HG03095 (cell line): ENCODE results near the gene THBS2.
"Not testable (repeated sequence)": the region's sequence is repeated elsewhere in the genome, so short reads cannot be mapped to it uniquely, and the experiment has no call there.

Experiments
- ATAC-seq: cut with Tn5 transposase; IDR thresholded peaks from one replicate; pipeline ENCODE4 v1.9.1; 2021; ENCODE audit warnings: moderate library complexity; ENCODE audit not compliant: unreplicated experiment

Gene THBS2

DNA sequence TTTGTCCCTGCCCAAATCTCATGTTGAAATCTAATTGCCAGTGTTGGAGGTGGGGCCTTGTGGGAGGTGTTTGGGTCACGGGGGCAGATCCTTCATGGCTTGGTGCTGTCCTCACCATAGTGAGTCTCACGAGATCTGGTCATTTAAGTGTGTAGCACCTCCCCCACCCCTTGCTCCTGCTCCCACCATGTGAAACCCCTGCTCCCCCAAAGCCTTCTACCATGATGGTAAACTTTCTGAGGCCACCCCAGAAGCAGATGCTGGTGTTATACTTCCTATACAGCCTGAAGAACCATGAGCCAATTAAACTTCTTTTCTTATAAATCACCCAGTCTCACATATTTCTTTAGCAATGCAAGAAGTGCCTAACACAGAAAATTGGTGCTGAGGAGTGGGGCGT lies 19.9 kb upstream of the THBS2 start:
- no peak for ATAC-seq

DNA sequence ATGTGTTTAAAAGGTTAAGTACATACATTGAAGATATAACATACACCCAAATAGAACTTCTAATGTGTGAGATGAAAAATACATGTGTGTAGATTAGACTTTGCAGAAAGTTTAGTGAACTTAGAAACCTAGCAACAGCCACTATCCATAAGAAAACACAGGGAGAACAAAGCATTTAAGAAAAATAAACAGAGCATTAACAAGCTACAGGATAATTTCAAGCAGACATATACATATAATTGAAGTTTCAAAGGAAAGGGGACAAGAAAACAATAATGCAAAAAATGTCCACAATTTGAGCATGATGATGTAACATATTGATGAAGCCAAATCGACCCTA lies 18.2 kb upstream of the THBS2 start:
- no peak for ATAC-seq

DNA sequence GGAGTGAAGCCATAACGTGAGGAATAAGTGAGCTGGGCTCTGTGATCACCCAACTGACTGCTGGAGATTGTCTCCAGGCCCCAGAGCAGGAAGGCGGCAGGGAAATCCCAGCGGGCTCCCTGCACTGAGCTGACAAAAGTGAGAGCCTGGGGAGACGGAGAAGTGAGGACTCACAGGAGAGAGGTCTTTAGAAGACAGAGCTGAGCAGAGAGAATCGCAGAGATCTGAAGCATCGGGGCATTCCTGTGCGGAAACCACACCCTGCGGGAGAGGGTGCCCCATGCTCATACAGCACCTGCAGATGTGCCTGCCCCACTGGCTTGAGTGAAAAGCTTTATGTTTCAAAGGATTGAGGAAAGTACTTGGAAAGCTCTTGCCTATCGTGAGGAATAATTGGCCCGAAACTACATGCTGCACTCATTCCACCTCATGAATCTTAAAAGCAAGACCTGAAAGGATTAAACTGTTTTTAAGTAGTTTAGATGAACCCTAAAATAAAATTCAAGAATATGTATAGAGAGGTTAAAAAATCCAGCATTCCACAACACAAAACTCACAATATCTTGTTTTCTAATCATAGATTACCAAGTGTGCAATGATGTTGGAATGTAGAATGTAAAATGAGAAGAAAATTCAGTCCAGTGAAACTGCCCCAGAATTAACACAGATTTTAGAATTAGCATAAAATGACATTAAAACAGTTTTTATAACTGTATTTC lies 17.7 kb upstream of the THBS2 start:
- ATAC-seq, result no peak

DNA sequence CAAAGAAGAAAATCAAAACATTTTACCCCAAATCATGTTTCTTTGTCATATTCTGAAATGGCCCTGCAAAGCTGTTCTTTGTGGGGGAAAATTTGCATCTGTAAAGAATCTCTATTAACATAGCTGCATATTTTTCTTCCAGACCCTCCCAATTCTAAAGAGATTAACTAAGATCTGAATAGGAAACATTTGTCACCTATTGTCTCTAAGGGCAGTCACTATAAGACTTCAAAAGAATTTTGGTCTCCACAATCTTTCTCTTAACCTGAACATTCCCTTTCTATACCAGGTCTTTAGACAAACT lies 16.4 kb upstream of the THBS2 start:
- not testable (repeated sequence) for ATAC-seq

DNA sequence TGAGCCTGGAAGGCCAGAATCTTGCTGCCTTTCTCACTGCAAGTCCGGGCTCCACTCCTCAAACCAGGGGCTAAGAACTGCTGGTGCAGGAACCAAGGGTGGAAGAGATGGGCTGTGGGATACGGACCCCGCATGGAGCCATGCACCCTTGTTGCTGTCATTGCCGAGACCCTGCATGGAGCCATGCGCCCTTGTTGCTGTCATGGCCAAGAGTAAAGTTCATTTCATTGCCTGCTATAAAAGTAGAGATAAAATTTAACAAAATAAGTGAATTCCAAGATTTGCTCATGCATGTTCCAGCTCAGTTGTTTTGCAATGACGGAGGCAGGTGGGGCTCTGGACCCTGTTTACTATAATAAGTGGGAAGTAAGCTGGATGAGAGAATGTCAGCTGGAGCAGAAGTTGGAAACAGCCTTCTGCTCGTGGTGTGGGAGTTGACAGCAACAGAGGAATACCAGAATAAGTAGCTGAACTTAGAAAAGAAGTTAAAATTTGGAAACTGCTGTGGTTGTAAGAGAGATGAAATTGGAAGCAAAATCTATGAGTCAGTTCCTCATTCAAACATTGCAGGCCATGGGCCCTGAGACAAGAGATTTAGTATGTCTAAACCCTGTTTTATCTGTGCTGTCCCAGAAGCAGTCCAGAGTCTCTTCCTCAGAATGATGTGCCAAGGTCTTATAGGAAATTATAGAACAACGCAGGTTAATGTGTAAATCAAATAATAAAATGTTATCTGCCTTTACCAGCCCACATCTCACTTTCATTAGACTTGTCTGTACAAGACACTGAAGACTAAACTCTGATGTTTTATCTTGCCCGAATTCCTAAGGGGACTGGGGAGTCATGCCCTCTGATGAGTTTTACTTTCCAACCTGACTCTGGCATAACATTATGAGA lies 15.8 kb upstream of the THBS2 start:
- ATAC-seq, result no peak

GRCh38 chr6:169268276-169268675 lies 14.6 kb upstream of the THBS2 start:
- ATAC-seq, result no peak

DNA sequence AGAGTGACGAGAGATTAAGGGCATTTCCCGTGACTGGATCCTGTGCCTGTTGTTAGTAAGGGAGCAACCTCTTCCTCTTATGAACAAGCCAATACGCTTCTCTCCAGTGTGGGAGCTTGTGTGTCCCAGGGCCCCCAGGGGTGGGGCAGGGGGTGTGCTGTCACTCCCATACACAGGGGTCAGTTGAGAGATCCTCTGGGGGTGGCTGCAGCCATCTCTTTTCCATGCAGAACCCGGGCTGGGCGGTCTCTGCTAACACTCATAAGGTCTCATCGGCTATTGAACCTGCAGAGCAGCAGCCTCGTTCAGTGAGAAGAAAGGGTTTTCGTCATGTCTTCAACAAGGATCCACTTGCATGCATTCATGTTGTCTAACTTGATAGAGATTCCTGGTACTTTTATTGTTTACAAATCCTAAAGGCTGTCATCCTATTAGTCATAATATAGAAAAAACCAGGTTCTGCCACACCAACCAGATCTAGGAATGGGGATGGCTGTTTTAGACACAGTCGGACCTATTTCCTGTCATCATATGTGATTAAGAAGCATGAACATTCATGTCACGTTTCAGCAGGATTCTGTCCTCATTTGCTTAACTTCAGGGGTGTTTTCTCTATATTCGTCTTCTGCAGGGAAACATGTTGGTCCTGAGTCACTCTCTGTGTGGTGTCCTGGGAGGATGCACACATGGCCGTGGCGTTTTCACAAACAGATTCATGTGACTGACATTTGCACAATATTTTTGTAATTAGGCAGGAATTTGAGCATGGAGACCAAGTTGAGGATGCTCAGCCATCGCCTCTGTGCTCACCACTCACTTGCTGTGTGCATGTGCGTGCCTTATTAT lies 13.3 kb upstream of the THBS2 start:
- no peak for ATAC-seq

- no peak for ATAC-seq
Measured at GRCh38 chr6:169266261-169266660, 12.6 kb upstream of the THBS2 start.

DNA sequence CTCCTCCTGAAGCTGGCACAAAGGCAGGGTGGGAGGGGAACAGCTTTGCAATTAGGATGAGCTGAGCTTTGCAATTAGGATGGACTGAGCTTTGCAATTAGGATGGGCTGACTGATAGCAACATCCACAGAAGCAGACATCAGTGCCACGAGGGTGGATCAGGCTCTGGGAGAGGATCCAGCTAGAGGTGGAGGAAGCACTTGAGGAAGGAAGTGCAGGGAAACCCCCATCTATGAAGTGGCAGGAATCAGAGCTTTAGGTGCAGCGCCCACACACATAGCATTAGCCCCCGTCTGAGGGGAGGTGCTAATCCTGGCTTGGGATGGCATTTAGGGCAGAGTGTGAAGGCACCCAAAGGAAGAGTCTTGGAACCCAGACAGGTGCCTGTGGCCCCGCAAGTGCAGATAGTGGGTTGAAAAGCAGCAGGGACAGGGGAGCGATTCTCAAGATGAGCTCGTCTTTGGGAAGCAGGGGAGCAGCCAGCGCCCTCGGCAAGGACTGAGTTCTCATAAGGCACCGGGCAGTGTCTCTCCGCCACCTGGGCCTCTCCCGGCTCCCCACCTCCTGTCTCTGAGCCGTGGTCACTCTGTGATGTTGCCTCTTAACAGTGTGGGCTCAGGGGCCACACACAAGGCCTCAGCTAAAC lies 12.0 kb upstream of the THBS2 start:
- ATAC-seq, result no peak

DNA sequence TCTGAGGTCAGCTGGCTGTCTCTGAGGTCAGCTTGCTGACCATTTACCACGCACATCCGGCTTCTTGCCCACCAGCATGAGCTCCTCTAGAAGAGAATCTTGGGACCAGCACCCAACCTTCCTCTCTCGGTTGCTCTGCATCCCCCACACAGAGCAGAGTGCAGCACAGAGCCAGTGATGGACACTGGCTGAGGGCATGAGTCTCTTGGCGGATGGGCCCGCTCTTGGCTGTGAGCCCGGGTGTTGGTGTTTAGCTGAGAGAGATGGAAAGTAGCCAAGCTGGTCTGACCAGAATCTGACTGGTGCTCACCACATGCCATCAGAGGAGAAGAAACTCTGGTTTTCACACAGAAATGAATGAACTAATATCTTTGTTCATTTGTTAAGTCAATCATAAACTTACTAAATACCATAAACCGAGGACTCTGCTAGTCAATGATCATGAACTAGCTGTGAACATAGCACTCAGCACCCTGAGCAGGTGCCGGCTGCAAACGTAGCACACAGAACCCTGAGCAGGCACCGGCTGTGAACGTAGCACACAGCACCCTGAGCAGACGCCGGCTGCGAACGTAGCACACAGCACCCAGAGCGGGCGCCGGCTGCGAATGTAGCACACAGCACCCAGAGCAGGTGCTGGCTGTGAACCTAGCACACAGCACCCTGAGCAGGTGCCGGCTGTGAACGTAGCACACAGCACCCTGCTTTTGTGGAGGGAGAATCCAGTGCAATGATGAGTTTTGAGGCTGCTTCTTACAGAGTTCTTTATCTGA lies 10.4 kb upstream of the THBS2 start:
- ATAC-seq, result no peak

DNA sequence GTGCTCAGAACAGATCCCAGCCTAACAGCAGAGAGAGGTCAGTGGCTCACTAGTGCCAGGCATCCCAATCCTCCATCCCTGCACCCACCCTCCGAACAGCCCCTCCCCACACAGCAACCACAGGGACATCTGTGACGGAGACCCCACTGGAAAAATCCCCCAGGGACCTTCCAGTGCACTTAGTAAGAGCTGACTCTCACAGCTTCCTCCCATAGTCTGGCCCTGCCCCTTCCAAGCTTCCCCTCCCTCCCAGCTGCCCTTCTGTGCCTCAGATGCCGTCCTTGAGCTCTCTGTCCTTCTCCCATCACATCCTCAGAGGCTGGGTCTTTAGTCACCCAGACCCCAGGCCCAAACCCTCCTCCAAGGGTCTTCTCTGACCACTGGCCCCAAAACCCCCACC lies 9.7 kb upstream of the THBS2 start:
- ATAC-seq, result no peak

DNA sequence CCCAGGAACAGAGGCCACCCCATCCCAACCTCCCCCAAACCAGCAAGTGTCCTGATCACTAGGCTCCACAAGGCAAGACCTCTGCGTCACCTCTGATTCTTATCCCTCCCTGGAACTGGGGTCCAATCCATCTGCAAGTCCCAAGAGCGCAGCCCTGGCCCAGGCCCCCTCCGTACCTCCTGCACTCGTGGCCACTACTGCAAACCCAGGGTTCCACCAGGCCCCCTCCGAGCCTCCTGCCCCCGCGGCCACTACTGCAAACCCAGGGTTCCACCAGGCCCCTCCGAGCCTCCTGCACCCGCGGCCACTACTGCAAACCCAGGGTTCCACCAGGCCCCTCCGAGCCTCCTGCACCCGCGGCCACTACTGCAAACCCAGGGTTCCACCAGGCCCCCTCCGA lies 9.0 kb upstream of the THBS2 start:
- ATAC-seq, result not testable (repeated sequence)

GRCh38 chr6:169256518-169256917 lies 2.9 kb upstream of the THBS2 start:
- ATAC-seq, result no peak

- ATAC-seq, result no peak
Measured at GRCh38 chr6:169256061-169256460, 2.4 kb upstream of the THBS2 start.

- ATAC-seq, result no peak
Measured at GRCh38 chr6:169255643-169256042, 2.0 kb upstream of the THBS2 start.

- no peak for ATAC-seq
Measured at GRCh38 chr6:169254456-169255316, 1.0 kb upstream of the THBS2 start.

DNA sequence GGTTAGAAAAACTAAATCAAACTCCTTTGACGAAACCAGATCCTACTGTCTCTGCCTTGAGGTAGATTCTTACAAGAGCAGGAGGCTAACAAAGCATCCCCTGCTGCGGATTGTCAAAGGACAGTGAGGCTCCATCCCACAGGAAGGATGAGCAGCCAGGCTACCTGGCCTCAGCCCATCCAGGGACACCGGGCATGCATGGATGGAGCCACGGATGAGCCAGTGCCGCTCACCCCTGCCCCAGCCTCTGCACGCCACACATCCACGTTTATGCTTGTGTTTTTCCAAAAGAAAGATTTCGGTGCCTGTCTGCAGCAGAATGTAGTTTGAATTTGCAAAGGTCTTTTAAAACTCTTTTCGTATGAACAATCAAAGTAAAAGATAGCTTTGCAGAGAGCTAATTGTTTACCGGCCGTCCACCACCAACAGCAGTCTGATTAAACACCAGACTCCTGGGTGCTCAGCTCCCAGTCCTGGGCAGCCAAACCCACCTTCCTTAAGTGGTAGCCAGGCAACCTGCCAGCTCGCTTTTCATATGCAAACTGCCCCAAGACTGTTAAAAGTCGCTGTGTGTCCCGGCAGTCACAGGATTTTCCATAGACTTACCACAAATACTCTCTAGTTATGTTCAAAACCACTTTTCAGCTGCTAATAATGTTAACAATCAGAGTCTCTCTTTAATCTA lies 999 bp downstream of the THBS2 start:
- no peak for ATAC-seq

DNA sequence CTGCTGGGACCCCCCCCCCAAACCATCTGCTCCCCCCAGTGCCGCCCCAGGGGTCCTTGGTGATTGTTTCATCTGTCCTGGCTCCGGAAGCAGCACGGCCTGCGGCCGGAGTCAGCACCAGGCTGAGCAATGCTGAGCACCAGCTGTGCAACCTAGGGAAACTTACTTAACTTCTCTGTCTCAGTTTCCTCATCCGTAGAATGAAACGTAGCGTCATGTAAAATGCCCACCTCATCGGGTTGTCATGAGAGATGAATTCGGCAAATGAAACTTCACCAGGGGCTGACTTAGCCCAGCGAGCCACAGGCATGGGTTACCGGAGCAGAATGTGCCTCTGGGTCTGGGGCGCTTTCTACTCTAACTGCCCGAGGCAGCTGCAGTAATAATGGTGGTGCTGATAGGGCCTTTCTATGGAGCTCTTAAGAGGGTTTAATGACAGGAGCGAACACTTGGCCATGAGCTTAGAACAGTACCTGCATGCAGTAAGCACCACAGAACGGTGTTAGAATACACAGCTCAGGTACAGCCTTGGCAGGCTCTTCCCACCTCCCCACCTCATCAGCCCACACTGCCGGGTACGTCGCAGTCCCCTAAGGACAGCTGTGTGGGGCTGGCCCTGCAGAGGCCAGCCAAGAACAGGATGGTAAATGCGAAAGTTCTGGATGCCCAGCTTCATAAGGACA lies 1.7 kb downstream of the THBS2 start:
- no peak for ATAC-seq
